Superior temporal gyrus (tissue), 1 donor: ENCODE measurements around the gene LRIF1.
"Not testable (repeated sequence)": the region's sequence is repeated elsewhere in the genome, so short reads cannot be mapped to it uniquely, and the experiment has no call there.

Experiments used
- DNase-seq: peaks from one replicate; pipeline ENCODE4 v3.0.0-alpha.2; 2016; ENCODE audit errors: extremely low spot score

The LRIF1 gene

GRCh38 chr1:110963691-110964454, at the start of gene LRIF1:
TSS of gene LRIF1 (minus strand) at chr1:110963922. CDS start at chr1:110963688, 234 bp downstream.
- peak; percentile 98 for DNase-seq

GRCh38 chr1:111008031-111008430, 44.3 kb upstream of the LRIF1 start:
- no peak for DNase-seq

GRCh38 chr1:111006556-111006955, 42.8 kb upstream of the LRIF1 start:
- DNase-seq = no peak

GRCh38 chr1:110999607-111000006, 35.9 kb upstream of the LRIF1 start:
- DNase-seq = not testable (repeated sequence)

- not testable (repeated sequence) for DNase-seq
Measured at GRCh38 chr1:110992329-110992728, 28.6 kb upstream of the LRIF1 start.

- not testable (repeated sequence) for DNase-seq
Measured at GRCh38 chr1:110991295-110991694, 27.6 kb upstream of the LRIF1 start.

GRCh38 chr1:110990541-110990940, 26.8 kb upstream of the LRIF1 start:
- no peak for DNase-seq

GRCh38 chr1:110986407-110986891, 22.7 kb upstream of the LRIF1 start:
- no peak for DNase-seq

- DNase-seq = no peak
Measured at GRCh38 chr1:110982320-110982719, 18.6 kb upstream of the LRIF1 start.

GRCh38 chr1:110979154-110979553, 15.4 kb upstream of the LRIF1 start:
- no peak for DNase-seq

GRCh38 chr1:110976089-110976488, 12.4 kb upstream of the LRIF1 start:
- DNase-seq = no peak

- no peak for DNase-seq
Measured at GRCh38 chr1:110975265-110975664, 11.5 kb upstream of the LRIF1 start.

GRCh38 chr1:110967256-110967655, 3.5 kb upstream of the LRIF1 start:
- no peak for DNase-seq

GRCh38 chr1:110964455-110964903, 757 bp upstream of the LRIF1 start:
- DNase-seq = no peak

- peak; percentile 56 for DNase-seq
Measured at GRCh38 chr1:110962892-110963690, 631 bp downstream of the LRIF1 start.

GRCh38 chr1:110961902-110962301, 1.8 kb downstream of the LRIF1 start:
- no peak for DNase-seq

GRCh38 chr1:110960777-110961420, 2.8 kb downstream of the LRIF1 start:
- DNase-seq = no peak

GRCh38 chr1:110957798-110958197, 5.9 kb downstream of the LRIF1 start:
- DNase-seq = no peak

GRCh38 chr1:110956586-110956985, 7.1 kb downstream of the LRIF1 start:
- no peak for DNase-seq

- no peak for DNase-seq
Measured at GRCh38 chr1:110953031-110953430, 10.7 kb downstream of the LRIF1 start.

GRCh38 chr1:110952031-110952430, 11.7 kb downstream of the LRIF1 start:
- DNase-seq = no peak

GRCh38 chr1:110951161-110951560, 12.6 kb downstream of the LRIF1 start:
- no peak for DNase-seq
